SK-N-MC (cell line): Measurements from ENCODE around the gene CLRN1.

Experiments
- DNase-seq: peaks from one replicate; pipeline ENCODE4 v3.0.0-alpha.2; 2011; ENCODE audit warnings: low read depth, low spot score
- H3K27ac ChIP-seq: fragments of 200-600 bp; sonication (generic); 2 replicates; pipeline ENCODE4 v1.5.1; 2016; ENCODE audit warnings: mixed run types
- H3K36me3 ChIP-seq: fragments of 200-600 bp; sonication (generic); 2 replicates; pipeline ENCODE4 v1.6.1; 2017; ENCODE audit warnings: antibody characterized with exemption, low read length, mixed read lengths; ENCODE audit not compliant: insufficient read depth
- H3K4me3 ChIP-seq: fragments of 200-600 bp; sonication (generic); 2 replicates; pipeline ENCODE4 v1.5.1; 2016
- H3K9ac ChIP-seq: fragments of 200-600 bp; sonication (generic); 2 replicates; pipeline ENCODE4 v1.8.0; 2017; ENCODE audit warnings: mixed run types, mixed read lengths; ENCODE audit not compliant: insufficient read length
- H3K9me3 ChIP-seq: fragments of 200-600 bp; sonication (generic); 2 replicates; pipeline ENCODE4 v1.6.1; 2017; ENCODE audit warnings: low read depth, mild to moderate bottlenecking, antibody characterized with exemption, low read length, moderate library complexity, mixed read lengths
- EZH2 ChIP-seq: fragments of 200-600 bp; sonication (generic); IDR thresholded peaks from one replicate; pipeline ENCODE4 v1.6.1; 2017; ENCODE audit warnings: antibody characterized with exemption
- FOXP2 ChIP-seq: optimal IDR thresholded peaks from 2 replicates; pipeline ENCODE3; 2011; ENCODE audit warnings: mild to moderate bottlenecking, moderate library complexity; ENCODE audit not compliant: insufficient read depth; ENCODE audit errors: extremely low read length, control extremely low read depth
- POLR2AphosphoS5 ChIP-seq: IDR thresholded peaks from 2 replicates; pipeline ENCODE4 v1.6.1; 2012; ENCODE audit warnings: mild to moderate bottlenecking, low read depth, low read length, borderline replicate concordance

Gene CLRN1

DNA sequence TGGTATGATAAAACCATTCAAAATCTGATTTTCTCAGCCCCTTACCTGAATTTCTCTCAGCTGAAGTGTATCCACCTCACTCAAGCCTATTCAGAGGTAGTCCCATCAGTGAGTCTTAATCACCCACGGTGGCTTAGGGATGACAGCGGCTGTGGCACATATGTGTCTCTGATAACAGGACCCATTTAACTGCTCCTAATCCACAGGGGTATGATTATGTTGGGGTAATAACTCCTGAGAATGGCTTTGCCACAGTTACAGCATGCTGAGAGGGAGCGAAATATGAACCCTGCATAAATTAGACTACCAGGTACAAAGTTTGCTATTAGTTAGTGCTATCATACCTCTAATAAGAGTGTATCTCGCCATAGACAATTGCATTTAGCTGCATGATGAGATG is 10.6 kb downstream of the CLRN1 start:
- Histone ChIP-seq H3K9ac (no peak overlapping the region), H3K27ac (no peak overlapping the region), H3K36me3 (no peaks in the 10 kb centered on the region), H3K9me3 (no peaks in the 10 kb centered on the region), H3K4me3 (no peak overlapping the region)
- no peak for TF ChIP-seq EZH2
- TF ChIP-seq POLR2AphosphoS5, result no peak
- TF ChIP-seq FOXP2, result no peak
- DNase-seq, result no peak

DNA sequence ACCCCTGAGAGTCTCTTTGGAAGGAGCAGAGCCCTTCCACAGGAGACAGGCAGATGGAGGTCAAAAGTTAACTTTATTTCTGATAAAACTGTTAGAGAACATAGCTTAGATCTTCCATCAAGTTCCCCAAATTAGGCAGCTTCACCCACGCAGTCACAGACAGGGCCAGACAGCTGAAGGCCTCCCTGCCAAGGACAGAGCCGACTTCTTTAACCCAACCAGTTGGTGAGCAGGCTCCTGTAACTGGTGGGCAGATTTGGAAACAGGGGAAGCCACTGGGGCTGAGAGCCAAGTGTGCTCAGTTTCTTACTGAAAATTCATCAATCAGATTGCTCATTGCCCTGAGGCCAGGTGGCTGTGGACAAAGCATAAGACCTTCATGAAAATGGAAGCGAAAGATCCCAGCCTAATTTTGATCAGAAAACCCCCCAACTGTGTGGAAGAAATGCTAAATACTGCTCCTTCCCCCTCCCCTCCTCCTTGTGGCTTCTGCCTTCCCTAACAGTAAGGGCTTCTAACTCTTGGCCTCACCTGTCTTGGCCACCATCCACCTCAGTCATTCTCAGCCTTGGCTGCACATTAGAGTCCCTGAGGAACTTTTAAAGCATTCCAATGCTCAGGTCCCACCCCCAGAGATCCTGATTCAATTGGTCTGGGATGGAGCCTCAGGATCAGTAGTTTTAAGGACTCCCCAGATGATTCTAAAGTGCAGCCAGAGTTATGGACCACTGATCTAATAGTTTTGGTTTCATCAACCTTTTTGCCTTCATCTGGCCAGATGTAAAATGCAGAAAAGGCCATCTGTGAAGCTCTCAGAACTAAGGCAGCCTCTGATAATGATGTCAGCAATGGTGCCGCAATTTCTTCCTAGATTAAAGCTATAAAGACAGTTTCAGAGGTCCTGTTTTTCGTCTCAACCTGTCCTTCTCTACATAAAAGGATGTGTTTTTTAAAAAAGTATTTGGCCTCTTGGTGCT is 11.5 kb downstream of the CLRN1 start:
- no peak for DNase-seq
- no peak overlapping the region for H3K4me3 ChIP-seq
- TF ChIP-seq FOXP2 (no peak), EZH2 (no peak)
- H3K9ac ChIP-seq, result no peak overlapping the region
- no peaks in the 10 kb centered on the region for H3K36me3 ChIP-seq
- H3K9me3 ChIP-seq, result no peaks in the 10 kb centered on the region
- H3K27ac ChIP-seq, result no peak overlapping the region

DNA sequence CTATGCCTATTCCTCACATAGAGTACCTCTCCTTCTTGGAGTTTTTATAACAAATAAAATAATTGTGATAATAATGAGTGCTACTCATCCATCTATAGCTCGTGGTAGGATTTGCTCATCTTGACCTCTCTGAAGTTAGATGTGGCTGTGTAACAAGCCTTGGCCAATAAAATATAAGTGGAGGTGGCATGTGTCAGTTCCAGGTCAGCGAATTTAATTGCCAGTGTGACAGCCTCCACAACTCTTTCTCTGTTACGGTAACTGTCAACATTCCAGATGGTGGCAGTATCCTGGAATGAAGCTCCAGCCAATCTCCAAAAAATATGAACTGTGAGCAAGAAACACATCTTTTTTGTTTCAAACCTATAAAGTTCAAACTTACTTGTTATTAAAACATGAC is 13.8 kb downstream of the CLRN1 start:
- H3K9me3 ChIP-seq, result no peaks in the 10 kb centered on the region
- no peak overlapping the region for H3K27ac ChIP-seq
- no peaks in the 10 kb centered on the region for H3K36me3 ChIP-seq
- H3K9ac ChIP-seq, result no peak overlapping the region
- TF ChIP-seq EZH2 (no peak), POLR2AphosphoS5 (no peak), FOXP2 (no peak)
- no peak for DNase-seq
- H3K4me3 ChIP-seq, result no peak overlapping the region

DNA sequence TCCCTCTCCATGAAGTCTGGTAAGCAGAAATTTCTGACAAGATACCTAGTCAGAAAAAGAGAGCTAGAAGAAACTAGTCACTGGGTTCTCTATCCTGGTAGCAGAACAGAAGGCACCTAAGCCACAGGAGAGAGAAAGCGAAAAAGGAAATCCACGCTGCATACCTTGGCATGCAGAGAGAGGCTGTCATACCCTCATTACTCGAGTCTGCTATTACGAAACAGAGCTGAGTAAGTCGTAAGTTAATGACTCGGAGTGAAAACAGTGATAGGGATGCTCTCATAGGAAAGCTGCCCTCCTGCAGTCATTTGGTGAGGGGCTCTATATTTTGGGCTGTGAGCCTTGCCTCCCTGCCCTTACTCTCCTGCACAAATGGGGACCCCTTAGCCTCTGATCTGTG is 16.2 kb downstream of the CLRN1 start:
- TF ChIP-seq POLR2AphosphoS5 (no peak), EZH2 (no peak), FOXP2 (no peak)
- Histone ChIP-seq H3K36me3 (no peaks in the 10 kb centered on the region), H3K27ac (no peak overlapping the region), H3K4me3 (no peak overlapping the region), H3K9ac (no peak overlapping the region), H3K9me3 (no peaks in the 10 kb centered on the region)
- no peak for DNase-seq

DNA sequence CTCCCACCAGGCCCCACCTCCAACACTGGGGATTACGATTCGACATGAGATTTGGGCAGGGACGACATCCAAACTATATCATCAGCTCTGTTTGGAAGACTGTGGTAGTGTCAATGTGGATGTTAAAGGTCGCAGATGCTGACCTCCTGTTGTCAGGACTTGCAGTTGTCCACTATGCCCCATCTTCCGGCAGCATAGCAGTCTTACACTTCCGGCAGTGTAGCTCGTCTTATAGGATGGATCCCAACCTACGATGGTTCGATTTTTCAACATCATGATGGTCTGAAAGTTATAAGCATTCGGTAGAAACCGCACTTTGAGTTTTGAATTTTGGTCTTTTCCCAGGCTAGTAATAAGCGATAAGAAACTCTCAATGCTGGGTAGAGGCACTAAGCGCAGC is 20.6 kb downstream of the CLRN1 start:
- DNase-seq, result no peak
- no peak for TF ChIP-seq EZH2
- TF ChIP-seq FOXP2, result no peak
- no peak for TF ChIP-seq POLR2AphosphoS5
- H3K9me3 ChIP-seq, result no peaks in the 10 kb centered on the region
- H3K4me3 ChIP-seq, result no peak overlapping the region
- H3K36me3 ChIP-seq, result no peaks in the 10 kb centered on the region
- no peak overlapping the region for H3K27ac ChIP-seq
- no peak overlapping the region for H3K9ac ChIP-seq

DNA sequence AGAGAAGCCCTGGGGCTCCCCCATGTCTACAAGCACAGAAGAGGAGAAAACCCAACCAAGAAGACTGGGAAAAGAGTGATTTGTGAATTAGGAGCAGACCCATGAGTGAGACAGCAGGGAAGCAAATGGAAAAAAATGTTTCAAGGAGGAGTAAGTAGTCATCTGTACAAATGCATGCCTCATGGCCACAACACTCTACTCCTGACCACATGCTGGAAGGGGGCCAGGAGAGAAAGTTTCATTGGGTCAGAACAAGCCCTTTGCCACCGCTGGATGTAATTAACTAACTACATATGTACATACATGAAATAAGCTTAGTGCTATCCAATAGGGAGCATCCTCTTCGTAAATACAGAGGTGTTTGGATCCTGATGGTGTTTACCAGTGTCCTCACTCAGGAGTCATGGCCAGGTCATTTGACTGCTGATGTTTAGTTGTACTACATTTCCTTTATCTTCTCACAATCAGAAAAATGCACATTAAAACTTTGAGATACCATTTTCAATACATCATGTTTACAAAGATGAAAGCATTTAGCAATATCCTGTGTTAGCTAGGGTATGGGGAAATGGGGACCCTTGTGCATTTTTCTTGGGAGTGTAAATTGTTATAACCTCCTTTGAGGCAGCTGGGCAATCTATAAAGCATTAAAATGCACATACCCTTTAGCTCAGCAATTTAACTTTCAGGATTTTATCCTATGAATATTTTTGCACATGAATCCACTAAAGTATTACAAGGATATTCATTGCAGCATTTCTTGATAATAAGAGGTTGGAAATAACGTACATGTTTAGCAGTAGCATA is 27.1 kb downstream of the CLRN1 start:
- H3K4me3 ChIP-seq, result no peak overlapping the region
- no peak overlapping the region for H3K9ac ChIP-seq
- DNase-seq, result no peak
- TF ChIP-seq POLR2AphosphoS5 (no peak), FOXP2 (no peak), EZH2 (no peak)
- H3K36me3 ChIP-seq, result no peaks in the 10 kb centered on the region
- no peaks in the 10 kb centered on the region for H3K9me3 ChIP-seq
- no peak overlapping the region for H3K27ac ChIP-seq

DNA sequence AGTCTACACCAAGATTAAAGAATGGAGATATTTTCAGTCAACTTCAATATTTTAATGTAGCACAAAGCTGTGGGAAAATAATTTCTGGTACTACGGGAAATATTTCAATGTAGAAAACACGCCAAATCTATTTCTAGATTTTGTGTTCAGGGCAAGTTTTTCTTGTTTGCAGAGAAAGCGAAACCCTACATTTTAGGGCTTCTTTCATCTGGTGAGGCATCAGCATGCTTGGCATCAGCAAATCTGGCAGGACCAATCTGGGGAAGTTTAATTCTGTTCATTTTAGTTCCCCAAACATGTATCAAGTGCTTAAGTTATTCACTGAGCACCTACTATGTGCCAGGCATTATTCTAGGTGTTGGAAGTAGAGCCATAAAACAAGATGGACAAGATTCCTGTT is 30.3 kb downstream of the CLRN1 start:
- Histone ChIP-seq H3K36me3 (no peaks in the 10 kb centered on the region), H3K9me3 (no peaks in the 10 kb centered on the region), H3K27ac (no peak overlapping the region), H3K4me3 (no peak overlapping the region), H3K9ac (no peak overlapping the region)
- no peak for TF ChIP-seq FOXP2
- no peak for TF ChIP-seq POLR2AphosphoS5
- no peak for TF ChIP-seq EZH2
- no peak for DNase-seq

DNA sequence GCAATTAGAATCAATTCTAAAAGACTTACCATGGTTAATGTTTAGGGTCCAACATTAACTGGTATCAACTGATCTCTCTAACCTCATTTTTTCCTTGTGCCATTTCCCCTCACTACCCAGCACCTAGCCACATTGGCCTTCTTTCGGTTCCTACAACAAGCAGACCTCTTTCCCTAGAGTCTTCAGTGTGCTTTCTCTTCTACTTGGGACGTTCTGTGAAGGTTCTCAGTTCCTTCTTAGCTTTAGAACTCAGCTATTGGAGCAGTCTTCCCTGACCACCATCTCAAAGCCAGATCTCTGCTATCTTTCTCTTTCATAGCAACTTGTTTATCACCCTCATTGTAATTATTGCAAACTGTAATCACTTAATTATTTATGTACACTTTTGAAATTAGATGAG is 35.8 kb downstream of the CLRN1 start:
- TF ChIP-seq FOXP2, result no peak
- TF ChIP-seq EZH2, result no peak
- no peak for TF ChIP-seq POLR2AphosphoS5
- no peak overlapping the region for H3K9ac ChIP-seq
- H3K4me3 ChIP-seq, result no peak overlapping the region
- no peaks in the 10 kb centered on the region for H3K36me3 ChIP-seq
- no peaks in the 10 kb centered on the region for H3K9me3 ChIP-seq
- no peak for DNase-seq
- H3K27ac ChIP-seq, result no peak overlapping the region

DNA sequence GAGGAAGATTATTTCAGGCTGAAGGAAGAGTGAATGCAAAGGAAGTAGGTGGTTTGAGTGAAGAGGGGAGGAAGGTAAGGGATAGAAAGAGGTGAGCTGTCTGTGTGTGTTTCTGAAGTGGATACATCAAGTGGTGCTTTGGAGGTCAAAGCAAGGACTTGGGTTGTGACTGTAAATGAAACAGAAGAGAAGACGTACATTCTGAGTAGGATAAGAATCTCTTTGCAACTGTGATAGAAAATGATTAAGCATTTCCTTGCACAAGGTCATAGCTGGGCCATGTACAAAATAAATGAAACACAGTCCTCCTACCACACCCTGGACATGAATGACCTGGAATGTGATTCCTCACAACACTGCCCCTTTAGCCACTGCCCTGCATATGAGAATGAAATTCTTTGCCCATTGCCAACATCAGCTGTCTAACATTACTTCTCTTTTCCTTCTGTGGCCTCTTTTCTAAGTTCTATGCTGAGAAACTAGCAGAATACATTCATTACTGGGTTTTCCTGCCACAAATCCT is 39.0 kb downstream of the CLRN1 start:
- no peak overlapping the region for H3K9ac ChIP-seq
- TF ChIP-seq EZH2, result no peak
- H3K4me3 ChIP-seq, result no peak overlapping the region
- H3K27ac ChIP-seq, result no peak overlapping the region
- H3K9me3 ChIP-seq, result no peaks in the 10 kb centered on the region
- H3K36me3 ChIP-seq, result no peaks in the 10 kb centered on the region
- DNase-seq, result no peak
